Parathyroid adenoma (tissue), 2 donors: ENCODE results near the gene CCNC.

Experiments
- H2AFZ ChIP-seq: fragments of 300-600 bp; sonication (generic); one replicate; pipeline ENCODE4 v1.7.0; 2017; ENCODE audit warnings: antibody characterized with exemption, mild to moderate bottlenecking
- H3K27ac ChIP-seq: fragments of 300-600 bp; sonication (generic); one replicate; pipeline ENCODE4 v1.7.0; 2017
- H3K27me3 ChIP-seq: fragments of 300-600 bp; sonication (generic); one replicate; pipeline ENCODE4 v1.7.0; 2017; ENCODE audit warnings: low read length; ENCODE audit not compliant: control insufficient read depth, insufficient read depth
- H3K36me3 ChIP-seq: fragments of 300-600 bp; sonication (generic); one replicate; pipeline ENCODE4 v1.7.0; 2017; ENCODE audit warnings: low read length; ENCODE audit not compliant: control insufficient read depth, insufficient read depth
- H3K4me1 ChIP-seq: fragments of 300-600 bp; sonication (generic); one replicate; pipeline ENCODE4 v1.7.0; 2017; ENCODE audit warnings: control low read depth
- H3K4me2 ChIP-seq: fragments of 300-600 bp; sonication (generic); one replicate; pipeline ENCODE4 v1.7.0; 2017; ENCODE audit warnings: low read length
- H3K4me3 ChIP-seq: fragments of 300-600 bp; sonication (generic); one replicate; pipeline ENCODE4 v1.7.0; 2017; ENCODE audit warnings: low read depth, low read length
- H3K79me2 ChIP-seq: fragments of 300-600 bp; sonication (generic); one replicate; pipeline ENCODE4 v1.7.0; 2017; ENCODE audit warnings: control low read depth
- H3K9ac ChIP-seq: fragments of 300-600 bp; sonication (generic); one replicate; pipeline ENCODE4 v1.7.0; 2017; ENCODE audit warnings: mild to moderate bottlenecking
- H3K9me3 ChIP-seq: fragments of 300-600 bp; sonication (generic); one replicate; pipeline ENCODE4 v1.7.0; 2017; ENCODE audit warnings: low read length; ENCODE audit not compliant: control insufficient read depth
- CTCF ChIP-seq: fragments of 300-600 bp; sonication (generic); IDR thresholded peaks from one replicate; pipeline ENCODE4 v1.7.0; 2017; ENCODE audit warnings: antibody characterized with exemption, mild to moderate bottlenecking
- donor health status: primary hyperparathyroidism.

Gene CCNC

GRCh38 chr6:99590728-99591672, 22.5 kb upstream of the CCNC start:
- Histone ChIP-seq H3K4me3 (no peak overlapping the region), H3K9ac (no peak overlapping the region), H3K9me3 (no peaks in the 10 kb centered on the region), H3K79me2 (no peaks in the 10 kb centered on the region), H2AFZ (no peak overlapping the region), H3K4me2 (no peak overlapping the region), H3K27ac (no peak overlapping the region), H3K27me3 (peaks cover 11% of the 10 kb centered on the region), H3K36me3 (no peaks in the 10 kb centered on the region), H3K4me1 (peaks cover 4% of the 10 kb centered on the region)
- TF ChIP-seq CTCF = no peak

DNA sequence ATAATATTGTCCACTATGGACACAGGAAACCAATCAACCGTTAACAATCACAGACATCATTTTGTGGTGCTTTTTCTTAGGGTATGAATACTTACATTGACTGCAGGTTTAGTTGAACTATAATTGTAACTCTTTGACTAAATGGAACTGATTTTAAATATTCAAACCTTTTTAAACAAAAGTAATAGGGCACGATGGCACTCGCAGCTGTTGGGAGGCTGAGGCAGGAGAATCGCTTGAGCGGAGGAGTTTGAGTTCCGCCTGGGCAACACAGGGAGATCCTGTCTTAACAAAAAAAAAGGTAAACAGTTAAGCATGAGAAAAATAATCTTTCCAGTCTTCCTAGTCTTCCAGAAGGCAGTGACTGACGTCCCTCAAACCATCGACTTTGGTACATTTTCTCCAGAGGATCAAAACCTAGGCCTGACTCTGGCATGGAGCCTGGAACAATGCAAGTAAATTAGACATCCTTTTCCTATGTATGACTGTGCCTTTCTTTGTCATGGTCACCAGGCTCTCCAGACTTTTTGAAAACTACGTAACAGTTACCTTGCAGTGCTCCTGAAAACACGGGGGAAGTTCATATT, 21.5 kb upstream of the CCNC start:
- no peaks in the 10 kb centered on the region for H3K36me3 ChIP-seq
- no peaks in the 10 kb centered on the region for H3K9me3 ChIP-seq
- H3K79me2 ChIP-seq = no peaks in the 10 kb centered on the region
- H3K4me1 ChIP-seq = peaks cover 4% of the 10 kb centered on the region
- H2AFZ ChIP-seq = no peak overlapping the region
- no peak for TF ChIP-seq CTCF
- no peak overlapping the region for H3K4me3 ChIP-seq
- peaks cover 11% of the 10 kb centered on the region for H3K27me3 ChIP-seq
- H3K27ac ChIP-seq = no peak overlapping the region
- H3K9ac ChIP-seq = no peak overlapping the region
- no peak overlapping the region for H3K4me2 ChIP-seq

DNA sequence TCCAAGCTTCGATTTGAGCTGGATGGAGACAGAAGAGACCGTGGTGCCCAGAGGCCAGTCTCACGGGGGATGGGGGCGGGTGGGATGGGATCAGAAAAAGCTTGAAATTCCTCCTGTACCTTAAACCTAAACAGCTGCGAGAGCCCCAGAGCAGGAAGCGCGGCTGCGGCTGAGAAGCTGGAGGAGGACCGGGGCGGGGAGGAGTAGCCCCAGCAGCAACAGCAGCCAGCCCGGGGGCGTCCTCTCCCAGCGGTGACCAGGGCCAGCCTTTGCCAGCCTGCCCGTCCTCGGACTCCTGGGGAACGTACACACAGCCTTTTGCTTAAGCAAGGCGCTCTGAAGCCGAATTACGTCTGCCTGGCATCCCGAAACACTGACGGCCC, 20.8 kb upstream of the CCNC start:
- TF ChIP-seq CTCF = no peak
- H3K4me3 ChIP-seq = peak overlapping the region; percentile 45
- H2AFZ ChIP-seq = peak overlapping the region; percentile 91
- no peaks in the 10 kb centered on the region for H3K79me2 ChIP-seq
- H3K27ac ChIP-seq = no peak overlapping the region
- H3K36me3 ChIP-seq = no peaks in the 10 kb centered on the region
- H3K9ac ChIP-seq = no peak overlapping the region
- peaks cover 4% of the 10 kb centered on the region for H3K4me1 ChIP-seq
- peaks cover 11% of the 10 kb centered on the region for H3K27me3 ChIP-seq
- peak overlapping the region; percentile 84 for H3K4me2 ChIP-seq
- no peaks in the 10 kb centered on the region for H3K9me3 ChIP-seq

GRCh38 chr6:99588618-99589289, 20.3 kb upstream of the CCNC start:
- H3K4me1 ChIP-seq = peaks cover 4% of the 10 kb centered on the region
- peak overlapping the region; percentile 84 for H3K4me2 ChIP-seq
- H3K27me3 ChIP-seq = peaks cover 11% of the 10 kb centered on the region
- H2AFZ ChIP-seq = peak overlapping the region; percentile 91
- TF ChIP-seq CTCF = peak; percentile 55
- no peaks in the 10 kb centered on the region for H3K79me2 ChIP-seq
- no peak overlapping the region for H3K9ac ChIP-seq
- H3K4me3 ChIP-seq = peak overlapping the region; percentile 45
- H3K27ac ChIP-seq = no peak overlapping the region
- no peaks in the 10 kb centered on the region for H3K9me3 ChIP-seq
- no peaks in the 10 kb centered on the region for H3K36me3 ChIP-seq
